ENCODE measurements around the gene REC114. TPM values are rescaled to one million over a fixed set of nuclear protein-coding genes. Genes with fewer than 3 reads are reported as not detected.

The REC114 gene
- total and polyA plus RNA-seq, 2 donors (not counting 1 experiment from before 2014, with no cell fraction given), result not detected

DNA sequence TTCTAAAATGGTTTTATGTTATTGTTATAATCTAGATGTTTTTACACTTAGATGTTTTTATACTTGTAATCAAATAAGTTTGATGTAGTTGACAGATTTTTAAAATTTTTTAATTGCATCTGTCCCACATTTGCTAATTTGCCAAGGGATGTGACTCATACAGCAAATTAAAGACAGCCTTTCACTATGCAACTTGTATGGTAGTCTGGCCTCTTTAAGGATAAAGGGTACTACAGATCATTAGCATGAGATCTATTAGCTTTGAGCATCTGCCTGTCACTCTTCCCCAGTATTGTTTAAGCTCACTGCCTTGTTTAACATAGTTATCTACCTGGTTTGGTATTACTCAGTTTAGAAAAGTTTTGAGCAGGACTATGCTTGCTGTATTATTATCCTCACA lies 107.2 kb downstream of the REC114 start:
- no peak overlapping the region for H2AFZ ChIP-seq (ENCODE audit: insufficient read depth, low read depth, low read length, poor library complexity, severe bottlenecking)

DNA sequence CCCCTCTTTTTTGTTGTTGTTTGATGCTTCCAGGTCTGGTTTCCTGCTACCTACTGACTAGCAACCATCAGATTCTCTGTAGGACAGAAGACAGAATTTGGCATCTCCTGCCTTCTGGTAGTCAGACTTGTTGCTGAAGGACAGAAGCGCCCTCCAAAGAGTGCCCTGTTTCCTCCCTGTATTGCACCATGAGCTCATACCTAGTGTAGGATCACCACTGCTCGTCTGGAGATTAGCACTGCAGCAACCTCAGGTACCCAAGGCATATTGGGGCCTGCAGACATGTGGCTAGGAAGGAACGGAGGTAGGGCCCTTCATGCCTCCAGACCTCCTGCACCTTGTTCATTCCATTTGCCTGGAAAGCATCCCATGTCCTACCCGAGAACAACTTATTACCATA lies 112.1 kb downstream of the REC114 start:
- Mint-ChIP-seq H3K4me1 (no peaks in the 10 kb centered on the region), H3K4me3 (no peak overlapping the region), H3K27me3 (no peaks in the 10 kb centered on the region), H3K9me3 (ENCODE audit: insufficient read depth) (no peaks in the 10 kb centered on the region), H3K27ac (no peak overlapping the region)
- Histone ChIP-seq H3K79me2 (ENCODE audit: control insufficient read depth, insufficient read depth, low read length) (no peaks in the 10 kb centered on the region), H4K20me1 (ENCODE audit: control insufficient read depth, insufficient read depth, low read length, poor library complexity, severe bottlenecking) (no peaks in the 10 kb centered on the region), H3K36me3 (replicated peaks in 1 of 2; ENCODE audit: control extremely low read depth in 1 of 2, control insufficient read depth in 1 of 2, extremely low read depth in 1 of 2, insufficient read depth in 2 of 2, low read length in 1 of 2) (peaks cover 0 to 17% of the 10 kb centered on the region in 2 experiments), H3K4me1 (ENCODE audit: control insufficient read depth in 2 of 2, insufficient read depth in 2 of 2, low read length in 2 of 2) (no peaks in the 10 kb centered on the region), H3K27ac (ENCODE audit: low read length in 2 of 2) (no peak overlapping the region), H3K9ac (ENCODE audit: low read length) (no peak overlapping the region), H3K4me3 (ENCODE audit: control extremely low read depth in 1 of 5, extremely low read depth in 1 of 5, insufficient read depth in 1 of 5, low read depth in 2 of 5, low read length in 4 of 5) (no peak overlapping the region), H3K27me3 (replicated peaks in 1 of 4; ENCODE audit: control extremely low read depth in 1 of 4, control insufficient read depth in 3 of 4, insufficient read depth in 4 of 4, low read length in 3 of 4) (no peaks in the 10 kb centered on the region), H3K9me3 (ENCODE audit: control extremely low read depth in 1 of 3, control insufficient read depth in 2 of 3, insufficient read depth in 1 of 3, low read length in 2 of 3) (no peaks in the 10 kb centered on the region), H3K4me2 (replicated peaks; ENCODE audit: low read depth, low read length, poor library complexity, severe bottlenecking) (no peak overlapping the region), H2AFZ (ENCODE audit: insufficient read depth, low read depth, low read length, poor library complexity, severe bottlenecking) (no peak overlapping the region)
- no peak for DNase-seq
- no peak for ATAC-seq (ENCODE audit: low read depth)
- intact Hi-C loops (cut with micrococcal nuclease), result no loop called here
- ChIA-PET POLR2A (no interaction called here), CTCF (no interaction called here)
- 96% methylated on average over 4 of the region's 4 CpGs for WGBS (ENCODE audit: insufficient coverage)
- TF ChIP-seq, protein P1, sequence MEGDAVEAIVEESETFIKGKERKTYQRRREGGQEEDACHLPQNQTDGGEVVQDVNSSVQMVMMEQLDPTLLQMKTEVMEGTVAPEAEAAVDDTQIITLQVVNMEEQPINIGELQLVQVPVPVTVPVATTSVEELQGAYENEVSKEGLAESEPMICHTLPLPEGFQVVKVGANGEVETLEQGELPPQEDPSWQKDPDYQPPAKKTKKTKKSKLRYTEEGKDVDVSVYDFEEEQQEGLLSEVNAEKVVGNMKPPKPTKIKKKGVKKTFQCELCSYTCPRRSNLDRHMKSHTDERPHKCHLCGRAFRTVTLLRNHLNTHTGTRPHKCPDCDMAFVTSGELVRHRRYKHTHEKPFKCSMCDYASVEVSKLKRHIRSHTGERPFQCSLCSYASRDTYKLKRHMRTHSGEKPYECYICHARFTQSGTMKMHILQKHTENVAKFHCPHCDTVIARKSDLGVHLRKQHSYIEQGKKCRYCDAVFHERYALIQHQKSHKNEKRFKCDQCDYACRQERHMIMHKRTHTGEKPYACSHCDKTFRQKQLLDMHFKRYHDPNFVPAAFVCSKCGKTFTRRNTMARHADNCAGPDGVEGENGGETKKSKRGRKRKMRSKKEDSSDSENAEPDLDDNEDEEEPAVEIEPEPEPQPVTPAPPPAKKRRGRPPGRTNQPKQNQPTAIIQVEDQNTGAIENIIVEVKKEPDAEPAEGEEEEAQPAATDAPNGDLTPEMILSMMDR (IDR thresholded peaks at IDR 0.05), result no peak
- TF ChIP-seq EZH2 (IDR thresholded peaks at IDR 0.05; ENCODE audit: borderline replicate concordance, insufficient read depth, low read depth, low read length, poor library complexity, severe bottlenecking), result no peak

More for the DNA sequence above, 107.2 kb downstream of the REC114 start:
- no peak for ATAC-seq (ENCODE audit: low read depth)
- Histone ChIP-seq H3K4me2 (replicated peaks; ENCODE audit: low read depth, low read length, poor library complexity, severe bottlenecking) (no peak overlapping the region), H3K79me2 (ENCODE audit: control insufficient read depth, insufficient read depth, low read length) (no peaks in the 10 kb centered on the region), H4K20me1 (ENCODE audit: control insufficient read depth, insufficient read depth, low read length, poor library complexity, severe bottlenecking) (no peaks in the 10 kb centered on the region), H3K27me3 (replicated peaks in 1 of 4; ENCODE audit: control extremely low read depth in 1 of 4, control insufficient read depth in 3 of 4, insufficient read depth in 4 of 4, low read length in 3 of 4) (no peaks in the 10 kb centered on the region), H3K4me1 (ENCODE audit: control insufficient read depth in 2 of 2, insufficient read depth in 2 of 2, low read length in 2 of 2) (no peaks in the 10 kb centered on the region), H3K4me3 (ENCODE audit: control extremely low read depth in 1 of 5, extremely low read depth in 1 of 5, insufficient read depth in 1 of 5, low read depth in 2 of 5, low read length in 4 of 5) (no peak overlapping the region), H3K9me3 (ENCODE audit: control extremely low read depth in 1 of 3, control insufficient read depth in 2 of 3, insufficient read depth in 1 of 3, low read length in 2 of 3) (no peaks in the 10 kb centered on the region), H3K36me3 (replicated peaks in 1 of 2; ENCODE audit: control extremely low read depth in 1 of 2, control insufficient read depth in 1 of 2, extremely low read depth in 1 of 2, insufficient read depth in 2 of 2, low read length in 1 of 2) (no peaks in the 10 kb centered on the region), H3K9ac (ENCODE audit: low read length) (no peak overlapping the region), H3K27ac (ENCODE audit: low read length in 2 of 2) (no peak overlapping the region)
- H3K27ac Mint-ChIP-seq, result no peak overlapping the region
- intact Hi-C loops (cut with micrococcal nuclease), result no loop called here
- CTCF ChIA-PET, result no interaction called here
- H3K4me1 Mint-ChIP-seq, result no peaks in the 10 kb centered on the region
- no peaks in the 10 kb centered on the region for H3K9me3 Mint-ChIP-seq (ENCODE audit: insufficient read depth)
- H3K27me3 Mint-ChIP-seq, result no peaks in the 10 kb centered on the region
- POLR2A ChIA-PET, result no interaction called here
- no peak overlapping the region for H3K4me3 Mint-ChIP-seq
- no peak for TF ChIP-seq EZH2 (IDR thresholded peaks at IDR 0.05; ENCODE audit: borderline replicate concordance, insufficient read depth, low read depth, low read length, poor library complexity, severe bottlenecking)
- TF ChIP-seq, protein P1 (IDR thresholded peaks at IDR 0.05), result no peak
- DNase-seq, result no peak
